ENCODE data around the gene ITGB5.

The ITGB5 gene

GRCh38 chr3:124781476-124782376, 105.4 kb downstream of the ITGB5 start:
- DNase-seq: no peak

- DNase-seq: no peak
These were observed 106.2 kb downstream of the ITGB5 start for GRCh38 chr3:124780761-124781475.

- peak; percentile 77 for DNase-seq
These were observed 106.8 kb downstream of the ITGB5 start for GRCh38 chr3:124780356-124780755.

- DNase-seq: no peak
These were observed 107.4 kb downstream of the ITGB5 start for GRCh38 chr3:124779751-124780191.

- DNase-seq: no peak
These were observed 108.0 kb downstream of the ITGB5 start for GRCh38 chr3:124779116-124779515.

- no peak for DNase-seq
These were observed 109.2 kb downstream of the ITGB5 start for GRCh38 chr3:124777762-124778470.

GRCh38 chr3:124776856-124777255, 110.3 kb downstream of the ITGB5 start:
- DNase-seq: no peak

GRCh38 chr3:124775877-124776276, 111.3 kb downstream of the ITGB5 start:
- no peak for DNase-seq

- DNase-seq: no peak
These were observed 112.2 kb downstream of the ITGB5 start for GRCh38 chr3:124774841-124775402.

- peak; percentile 36 for DNase-seq
These were observed 112.8 kb downstream of the ITGB5 start for GRCh38 chr3:124774327-124774718.

- DNase-seq: no peak
These were observed 113.5 kb downstream of the ITGB5 start for GRCh38 chr3:124773351-124774326.

GRCh38 chr3:124772081-124772831, 114.9 kb downstream of the ITGB5 start:
- no peak for DNase-seq

- DNase-seq: no peak
These were observed 116.1 kb downstream of the ITGB5 start for GRCh38 chr3:124771083-124771445.

GRCh38 chr3:124770336-124771082, 116.7 kb downstream of the ITGB5 start:
- no peak for DNase-seq

- no peak for DNase-seq
These were observed 117.7 kb downstream of the ITGB5 start for GRCh38 chr3:124769462-124769861.

- DNase-seq: no peak
These were observed 118.4 kb downstream of the ITGB5 start for GRCh38 chr3:124768812-124769211.

- no peak for DNase-seq
These were observed 119.5 kb downstream of the ITGB5 start for GRCh38 chr3:124767691-124768090.

GRCh38 chr3:124767264-124767663, 119.9 kb downstream of the ITGB5 start:
- DNase-seq: no peak

GRCh38 chr3:124766113-124767095, 120.8 kb downstream of the ITGB5 start:
- no peak for DNase-seq
